Measurements from ENCODE around the gene MPDZ.

MPDZ gene

DNA sequence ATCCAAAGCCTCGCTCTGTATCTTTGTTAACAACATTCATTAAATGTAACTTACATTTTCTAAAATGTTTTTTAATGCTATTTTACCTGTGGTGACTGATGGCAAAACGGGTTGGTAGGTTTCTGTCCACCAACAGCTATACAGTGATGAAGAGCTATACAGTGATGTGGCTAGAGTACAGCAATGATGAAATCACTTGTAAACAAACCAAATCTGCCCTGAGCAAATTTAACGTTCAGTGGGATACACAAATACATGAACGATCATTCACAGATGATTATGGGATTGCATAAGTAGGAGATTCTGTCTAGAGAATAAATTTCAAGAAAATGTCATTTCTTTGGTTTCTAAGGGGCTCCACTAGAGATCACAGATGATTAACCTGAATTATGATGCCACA is 132.7 kb downstream of the MPDZ start:
- TF ChIP-seq, protein P1, sequence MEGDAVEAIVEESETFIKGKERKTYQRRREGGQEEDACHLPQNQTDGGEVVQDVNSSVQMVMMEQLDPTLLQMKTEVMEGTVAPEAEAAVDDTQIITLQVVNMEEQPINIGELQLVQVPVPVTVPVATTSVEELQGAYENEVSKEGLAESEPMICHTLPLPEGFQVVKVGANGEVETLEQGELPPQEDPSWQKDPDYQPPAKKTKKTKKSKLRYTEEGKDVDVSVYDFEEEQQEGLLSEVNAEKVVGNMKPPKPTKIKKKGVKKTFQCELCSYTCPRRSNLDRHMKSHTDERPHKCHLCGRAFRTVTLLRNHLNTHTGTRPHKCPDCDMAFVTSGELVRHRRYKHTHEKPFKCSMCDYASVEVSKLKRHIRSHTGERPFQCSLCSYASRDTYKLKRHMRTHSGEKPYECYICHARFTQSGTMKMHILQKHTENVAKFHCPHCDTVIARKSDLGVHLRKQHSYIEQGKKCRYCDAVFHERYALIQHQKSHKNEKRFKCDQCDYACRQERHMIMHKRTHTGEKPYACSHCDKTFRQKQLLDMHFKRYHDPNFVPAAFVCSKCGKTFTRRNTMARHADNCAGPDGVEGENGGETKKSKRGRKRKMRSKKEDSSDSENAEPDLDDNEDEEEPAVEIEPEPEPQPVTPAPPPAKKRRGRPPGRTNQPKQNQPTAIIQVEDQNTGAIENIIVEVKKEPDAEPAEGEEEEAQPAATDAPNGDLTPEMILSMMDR (IDR thresholded peaks at IDR 0.05; ENCODE audit: low read depth, low read length): no peak
- DNase-seq (ENCODE audit: low read depth in 2 of 2): no peak

DNA sequence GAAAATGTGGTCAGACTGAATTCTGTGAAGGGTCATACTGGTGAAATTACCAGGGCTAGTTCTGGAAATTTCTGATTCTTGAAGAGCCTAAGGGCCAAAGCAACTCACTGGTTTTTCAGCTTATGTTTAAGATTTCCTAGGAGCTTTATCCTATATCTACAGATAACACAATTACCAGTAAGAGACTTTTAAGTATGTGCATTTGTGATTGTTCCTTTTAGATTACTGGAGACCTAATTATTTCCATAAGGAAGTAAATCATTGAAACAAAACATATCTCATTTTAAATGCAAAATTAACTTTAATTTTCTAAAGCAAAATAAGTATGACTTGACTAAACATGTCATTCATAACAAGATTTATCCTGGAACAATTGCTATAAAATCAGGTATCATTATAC is 134.2 kb downstream of the MPDZ start:
- TF ChIP-seq, protein P1 (IDR thresholded peaks at IDR 0.05; ENCODE audit: low read depth, low read length): no peak
- no peak overlapping the region for H3K4me3 ChIP-seq (replicated peaks in 1 of 2; ENCODE audit: low read depth in 2 of 2, low read length in 2 of 2)
- no peak for DNase-seq (ENCODE audit: low read depth in 2 of 2)

More for the DNA sequence above, 132.7 kb downstream of the MPDZ start:
- H3K4me3 ChIP-seq (replicated peaks in 1 of 2; ENCODE audit: low read depth in 2 of 2, low read length in 2 of 2): no peak overlapping the region

DNA sequence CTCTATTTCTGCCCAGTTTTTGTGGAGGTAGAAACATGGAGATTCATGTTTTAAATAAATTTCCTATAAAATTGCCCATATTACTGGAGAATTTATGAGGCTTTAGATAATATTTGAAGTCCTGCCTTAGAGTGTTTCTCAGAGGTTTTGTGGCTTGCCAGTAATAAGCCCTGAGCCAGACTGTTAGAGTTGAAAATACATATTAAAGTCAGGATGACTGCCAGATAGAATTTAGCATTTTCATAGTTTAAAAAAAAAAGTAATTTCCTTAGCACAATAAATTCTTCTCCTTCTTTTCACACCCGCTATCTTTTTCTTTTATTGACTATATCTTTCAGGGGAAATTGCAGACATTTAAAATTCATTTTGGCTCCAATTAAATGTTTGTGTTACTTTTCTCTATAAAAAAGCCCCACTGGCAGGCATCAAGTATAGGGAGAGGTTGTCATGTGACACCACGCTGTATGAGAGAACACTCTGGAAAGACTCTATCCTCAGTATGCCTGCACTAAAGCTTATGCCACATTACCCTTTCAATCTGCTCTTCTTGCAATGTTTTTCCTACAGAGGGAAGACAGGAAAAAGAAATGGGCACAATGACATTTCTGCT is 135.2 kb downstream of the MPDZ start:
- TF ChIP-seq, protein P1 (IDR thresholded peaks at IDR 0.05; ENCODE audit: low read depth, low read length): no peak
- DNase-seq (ENCODE audit: low read depth in 2 of 2): peak in 1 of 2 donors; percentile 11
- no peak overlapping the region for H3K4me3 ChIP-seq (replicated peaks in 1 of 2; ENCODE audit: low read depth in 2 of 2, low read length in 2 of 2)

DNA sequence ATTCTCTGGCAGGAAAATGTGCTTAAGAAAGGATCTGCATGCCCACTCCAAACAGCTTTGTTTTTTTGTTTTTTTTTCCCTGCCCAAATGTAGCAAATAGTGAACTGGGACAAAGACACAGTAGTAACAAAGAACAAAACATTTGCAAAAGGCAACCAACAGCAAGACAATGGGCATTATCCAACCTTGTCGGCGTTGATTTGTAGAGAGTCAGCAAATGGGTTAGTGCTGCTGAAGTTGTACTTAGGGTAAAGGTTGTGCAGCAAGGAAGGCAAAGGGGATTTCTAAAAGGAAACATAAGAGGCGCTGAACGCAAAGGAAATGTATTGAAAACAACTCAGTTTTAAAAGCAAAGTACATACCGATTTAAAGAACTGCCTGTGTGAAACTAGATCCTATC is 136.2 kb downstream of the MPDZ start:
- TF ChIP-seq, protein P1 (IDR thresholded peaks at IDR 0.05; ENCODE audit: low read depth, low read length): no peak
- no peak for DNase-seq (ENCODE audit: low read depth in 2 of 2)
- H3K4me3 ChIP-seq (replicated peaks in 1 of 2; ENCODE audit: low read depth in 2 of 2, low read length in 2 of 2): no peak overlapping the region

DNA sequence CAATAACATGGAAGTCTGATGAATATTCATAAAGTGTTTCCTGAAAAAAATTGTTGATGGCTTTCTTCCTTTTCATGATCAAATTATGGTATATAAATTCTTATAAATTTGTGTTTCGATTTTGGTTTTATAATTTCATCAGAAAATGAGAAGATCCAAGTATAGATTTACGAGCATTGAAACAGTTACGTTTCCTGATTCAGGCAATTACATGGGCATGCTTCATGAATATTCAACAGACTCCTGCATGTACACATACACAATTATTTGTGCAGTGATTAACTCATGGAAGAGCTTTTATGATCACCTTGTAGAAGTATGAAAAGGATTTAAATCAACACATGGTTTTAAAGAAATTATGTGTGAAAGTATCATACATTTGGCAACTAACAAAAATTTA is 136.7 kb downstream of the MPDZ start:
- no peak for DNase-seq (ENCODE audit: low read depth in 2 of 2)
- TF ChIP-seq, protein P1 (IDR thresholded peaks at IDR 0.05; ENCODE audit: low read depth, low read length): no peak
- no peak overlapping the region for H3K4me3 ChIP-seq (replicated peaks in 1 of 2; ENCODE audit: low read depth in 2 of 2, low read length in 2 of 2)

DNA sequence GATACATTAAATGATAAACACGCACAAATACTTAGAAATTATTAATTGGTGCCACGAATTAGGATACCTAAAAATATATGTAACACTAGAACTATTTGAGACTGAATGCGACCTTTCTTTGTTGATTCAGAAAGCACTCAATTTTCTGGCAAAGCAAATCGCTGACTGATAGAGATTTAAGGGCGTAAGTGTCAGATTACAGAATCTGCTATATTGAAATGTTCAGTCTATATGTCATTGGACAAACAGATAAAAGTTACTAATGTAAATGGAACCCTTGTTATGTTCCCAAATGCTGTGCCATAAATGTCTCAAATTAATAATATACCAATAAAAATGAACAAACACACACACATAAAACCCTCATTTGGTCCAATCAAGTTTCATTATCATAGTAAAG is 137.9 kb downstream of the MPDZ start:
- peak in 1 of 2 donors; percentile 26 for DNase-seq (ENCODE audit: low read depth in 2 of 2)
- H3K4me3 ChIP-seq (replicated peaks in 1 of 2; ENCODE audit: low read depth in 2 of 2, low read length in 2 of 2): no peak overlapping the region
- TF ChIP-seq, protein P1 (IDR thresholded peaks at IDR 0.05; ENCODE audit: low read depth, low read length): no peak
